Mesendoderm (in vitro differentiated cells): Measurements from ENCODE around the gene C13orf42.

ENCODE experiments used
- DNase-seq: peaks from one replicate; pipeline ENCODE4 v3.0.0; 2013
- H2AK5ac ChIP-seq: 2 replicates; pipeline ENCODE4 v1.6.1; 2013; ENCODE audit warnings: low read length, inconsistent platforms
- H2BK120ac ChIP-seq: 2 replicates; pipeline ENCODE4 v1.6.1; 2013; ENCODE audit warnings: low read depth, mild to moderate bottlenecking, low read length, moderate library complexity, mixed read lengths
- H2BK15ac ChIP-seq: replicated peaks from 2 replicates; pipeline ENCODE4 v1.6.1; 2013; ENCODE audit warnings: low read depth, mild to moderate bottlenecking, moderate library complexity
- H2BK5ac ChIP-seq: 2 replicates; pipeline ENCODE4 v1.6.1; 2013; ENCODE audit warnings: low read length, inconsistent platforms
- H3K18ac ChIP-seq: 2 replicates; pipeline ENCODE4 v1.6.1; 2013; ENCODE audit warnings: mild to moderate bottlenecking, low read length, mixed read lengths
- H3K23ac ChIP-seq: one replicate; pipeline ENCODE4 v1.6.1; 2013; ENCODE audit warnings: low read length
- H3K27ac ChIP-seq: 2 replicates; pipeline ENCODE4 v1.5.1; 2013; ENCODE audit warnings: low read depth, mild to moderate bottlenecking, inconsistent platforms, low read length, moderate library complexity
- H3K27me3 ChIP-seq: 2 replicates; pipeline ENCODE4 v1.6.1; 2013; ENCODE audit warnings: low read length, control low read depth, mild to moderate bottlenecking, inconsistent platforms; ENCODE audit not compliant: insufficient read depth, poor library complexity
- H3K36me3 ChIP-seq: 2 replicates; pipeline ENCODE4 v1.6.1; 2013; ENCODE audit warnings: low read length, inconsistent platforms; ENCODE audit not compliant: control insufficient read depth, insufficient read depth
- H3K4ac ChIP-seq: one replicate; pipeline ENCODE4 v1.6.1; 2013; ENCODE audit warnings: low read depth, mild to moderate bottlenecking, low read length, moderate library complexity
- H3K4me1 ChIP-seq: 2 replicates; pipeline ENCODE4 v1.6.1; 2013; ENCODE audit warnings: low read depth, low read length, inconsistent platforms; ENCODE audit not compliant: control insufficient read depth
- H3K4me2 ChIP-seq: 2 replicates; pipeline ENCODE4 v1.6.1; 2013; ENCODE audit warnings: low read length
- H3K4me3 ChIP-seq: 2 replicates; pipeline ENCODE4 v1.5.1; 2013; ENCODE audit warnings: mild to moderate bottlenecking, low read length
- H3K56ac ChIP-seq: one replicate; pipeline ENCODE4 v1.6.1; 2013; ENCODE audit warnings: low read length
- H3K79me1 ChIP-seq: 2 replicates; pipeline ENCODE4 v1.6.1; 2013; ENCODE audit warnings: low read length, inconsistent platforms
- H3K79me2 ChIP-seq: 2 replicates; pipeline ENCODE4 v1.6.1; 2013; ENCODE audit warnings: mild to moderate bottlenecking, low read length; ENCODE audit not compliant: control insufficient read depth, insufficient read depth
- H3K9ac ChIP-seq: 2 replicates; pipeline ENCODE4 v1.6.1; 2013; ENCODE audit warnings: low read length, inconsistent platforms
- H4K5ac ChIP-seq: one replicate; pipeline ENCODE4 v1.6.1; 2013; ENCODE audit warnings: low read length
- H4K8ac ChIP-seq: one replicate; pipeline ENCODE4 v1.6.1; 2013; ENCODE audit warnings: low read depth, mild to moderate bottlenecking, control low read depth, low read length, moderate library complexity
- WGBS: extraction: QIAGEN DNeasy Blood & Tissue Kit; methylation state at CpG from one replicate; pipeline ENCODE4 v1.1.7; 2013; ENCODE audit warnings: low lambda C conversion rate, missing lambda C conversion rate; ENCODE audit not compliant: insufficient coverage; ENCODE audit errors: extremely low coverage; 5-methylcytosine and 5-hydroxymethylcytosine counted together

Gene C13orf42

GRCh38 chr13:51136276-51136980, 25.4 kb upstream of the C13orf42 start:
- no peak overlapping the region for H3K27ac ChIP-seq
- H4K5ac ChIP-seq: no peak overlapping the region
- H3K9ac ChIP-seq: no peak overlapping the region
- no peaks in the 10 kb centered on the region for H3K79me1 ChIP-seq
- no peak overlapping the region for H3K18ac ChIP-seq
- no peak overlapping the region for H4K8ac ChIP-seq
- H3K4me3 ChIP-seq: no peak overlapping the region
- H3K4ac ChIP-seq: no peak overlapping the region
- no peak overlapping the region for H3K4me2 ChIP-seq
- no CpG with 5 or more reads among the region's 10 CpGs for WGBS
- DNase-seq: no peak
- no peak overlapping the region for H2AK5ac ChIP-seq
- no peak overlapping the region for H2BK5ac ChIP-seq
- no peak overlapping the region for H2BK15ac ChIP-seq
- no peaks in the 10 kb centered on the region for H3K36me3 ChIP-seq
- H3K79me2 ChIP-seq: no peaks in the 10 kb centered on the region
- H3K4me1 ChIP-seq: no peaks in the 10 kb centered on the region
- no peak overlapping the region for H3K23ac ChIP-seq
- no peak overlapping the region for H2BK120ac ChIP-seq
- H3K27me3 ChIP-seq: no peaks in the 10 kb centered on the region
- H3K56ac ChIP-seq: no peak overlapping the region

GRCh38 chr13:51134763-51135365, 23.8 kb upstream of the C13orf42 start:
- no peak overlapping the region for H3K4me3 ChIP-seq
- no peak overlapping the region for H4K8ac ChIP-seq
- no peak overlapping the region for H2BK120ac ChIP-seq
- no peak overlapping the region for H3K27ac ChIP-seq
- WGBS: no CpG with 5 or more reads among the region's 8 CpGs
- no peak overlapping the region for H4K5ac ChIP-seq
- H3K4me1 ChIP-seq: no peaks in the 10 kb centered on the region
- DNase-seq: no peak
- no peak overlapping the region for H3K18ac ChIP-seq
- H3K4me2 ChIP-seq: no peak overlapping the region
- no peak overlapping the region for H3K56ac ChIP-seq
- no peak overlapping the region for H3K4ac ChIP-seq
- H3K79me2 ChIP-seq: no peaks in the 10 kb centered on the region
- H3K79me1 ChIP-seq: no peaks in the 10 kb centered on the region
- no peak overlapping the region for H2BK15ac ChIP-seq
- H2BK5ac ChIP-seq: no peak overlapping the region
- H2AK5ac ChIP-seq: no peak overlapping the region
- no peak overlapping the region for H3K23ac ChIP-seq
- H3K9ac ChIP-seq: no peak overlapping the region
- H3K27me3 ChIP-seq: no peaks in the 10 kb centered on the region
- H3K36me3 ChIP-seq: no peaks in the 10 kb centered on the region

GRCh38 chr13:51130348-51130747, 19.3 kb upstream of the C13orf42 start:
- Histone ChIP-seq H3K4me2 (no peak overlapping the region), H3K9ac (no peak overlapping the region), H3K4me1 (peaks cover 2% of the 10 kb centered on the region), H3K27me3 (no peaks in the 10 kb centered on the region), H2BK120ac (no peak overlapping the region), H2AK5ac (no peak overlapping the region), H3K27ac (no peak overlapping the region), H4K8ac (no peak overlapping the region), H3K56ac (no peak overlapping the region), H3K4ac (no peak overlapping the region), H4K5ac (no peak overlapping the region), H2BK5ac (no peak overlapping the region), H2BK15ac (no peak overlapping the region), H3K18ac (no peak overlapping the region), H3K4me3 (no peak overlapping the region), H3K79me2 (no peaks in the 10 kb centered on the region), H3K79me1 (no peaks in the 10 kb centered on the region), H3K23ac (no peak overlapping the region), H3K36me3 (no peaks in the 10 kb centered on the region)
- no CpG with 5 or more reads among the region's 1 CpG for WGBS
- peak; percentile 59 for DNase-seq

GRCh38 chr13:51125495-51126226, 14.6 kb upstream of the C13orf42 start:
- H3K4me1 ChIP-seq: peaks cover 11% of the 10 kb centered on the region
- no peak overlapping the region for H4K5ac ChIP-seq
- no peak overlapping the region for H3K4me2 ChIP-seq
- H3K56ac ChIP-seq: no peak overlapping the region
- H3K79me2 ChIP-seq: no peaks in the 10 kb centered on the region
- no peaks in the 10 kb centered on the region for H3K27me3 ChIP-seq
- no peak overlapping the region for H3K23ac ChIP-seq
- DNase-seq: peak; percentile 85
- no peak overlapping the region for H3K27ac ChIP-seq
- peak overlapping the region; percentile 42 for H2BK5ac ChIP-seq
- H3K36me3 ChIP-seq: no peaks in the 10 kb centered on the region
- H2AK5ac ChIP-seq: no peak overlapping the region
- no peak overlapping the region for H3K18ac ChIP-seq
- no peak overlapping the region for H3K4ac ChIP-seq
- peak overlapping the region; percentile 39 for H2BK15ac ChIP-seq
- H3K9ac ChIP-seq: no peak overlapping the region
- H4K8ac ChIP-seq: no peak overlapping the region
- no CpG with 5 or more reads among the region's 7 CpGs for WGBS
- no peak overlapping the region for H3K4me3 ChIP-seq
- no peaks in the 10 kb centered on the region for H3K79me1 ChIP-seq
- no peak overlapping the region for H2BK120ac ChIP-seq

GRCh38 chr13:51122868-51123566, 11.9 kb upstream of the C13orf42 start:
- Histone ChIP-seq H3K4me2 (no peak overlapping the region), H3K9ac (no peak overlapping the region), H3K56ac (no peak overlapping the region), H3K23ac (no peak overlapping the region), H2AK5ac (no peak overlapping the region), H3K18ac (no peak overlapping the region), H3K27ac (no peak overlapping the region), H3K27me3 (no peaks in the 10 kb centered on the region), H2BK5ac (no peak overlapping the region), H4K8ac (no peak overlapping the region), H3K4ac (no peak overlapping the region), H3K4me3 (no peak overlapping the region), H2BK120ac (no peak overlapping the region), H4K5ac (no peak overlapping the region), H2BK15ac (no peak overlapping the region), H3K36me3 (no peaks in the 10 kb centered on the region), H3K79me2 (no peaks in the 10 kb centered on the region), H3K4me1 (peaks cover 11% of the 10 kb centered on the region), H3K79me1 (no peaks in the 10 kb centered on the region)
- WGBS: no CpG with 5 or more reads among the region's 6 CpGs
- DNase-seq: peak; percentile 85
